Measurements from ENCODE around the gene CD2BP2. TPM values are rescaled to one million over a fixed set of nuclear protein-coding genes. Genes with fewer than 3 reads are reported as not detected.
"Not testable (repeated sequence)": the region's sequence is repeated elsewhere in the genome, so short reads cannot be mapped to it uniquely, and the experiment has no call there.

CD2BP2 gene
- polyA plus RNA-seq, 1 of the 3 experiments (the other 2 are of a cell fraction) = 80.8 TPM

- ChIA-PET CTCF (interaction anchor here (1.1 to 2.1 kb wide), 2 partner anchors 19 to 75 kb away, joined by 4 to 7 read pairs; no protein-coding TSS in a partner anchor), POLR2A (interaction anchor here (0.7 to 2.5 kb wide), 2 partner anchors 20 to 84 kb away, joined by 3 to 18 read pairs; partner anchors contain the start of gene CD2BP2)
- not testable (repeated sequence) for H3K9me3 ChIP-seq; H3K27me3 ChIP-seq (ENCODE audit: insufficient read depth); H3K36me3 ChIP-seq (replicated peaks in 1 of 2; ENCODE audit: control insufficient read depth in 1 of 2, insufficient read depth in 2 of 2, low read length in 1 of 2); H3K9me2 ChIP-seq; H3K4me1 ChIP-seq (ENCODE audit: control insufficient read depth in 1 of 2, insufficient read depth in 2 of 2, low read depth in 1 of 2, low read length in 1 of 2); H3F3A ChIP-seq (replicated peaks; ENCODE audit: insufficient read depth)
- Histone ChIP-seq H4K20me1 (ENCODE audit: insufficient read depth) (peaks cover 31% of the 10 kb centered on the region), H3K27ac (ENCODE audit: low read depth in 2 of 2, low read length in 1 of 2) (peak overlapping the region in 1 of 2 experiments; percentile 76; a peak in 3 of 4 replicates), H3K79me2 (ENCODE audit: insufficient read depth) (peaks cover 44% of the 10 kb centered on the region), H3K4me2 (peak overlapping the region; percentile 74), H2AFZ (ENCODE audit: low read depth) (peak overlapping the region; percentile 59; the same call in 1 of the 2 replicates), H3K4me3 (ENCODE audit: low read depth in 2 of 2, low read length in 1 of 2) (peak overlapping the region; percentile 74 to 79), H3K9ac (peak overlapping the region; percentile 82; the same call in 1 of the 2 replicates)
- DNase-seq = peak; percentile 60
- peak; percentile 58; the same call in 1 of the 2 replicates for TF ChIP-seq MXI1 (IDR thresholded peaks at IDR 0.05; ENCODE audit: low read depth, low read length)
- WGBS (ENCODE audit: low lambda C conversion rate) = 0% methylated on average over 8 of the region's 33 CpGs
Measured at GRCh38 chr16:30334473-30334989, 20.6 kb downstream of the CD2BP2 start.

- H3K4me3 ChIP-seq (ENCODE audit: low read depth in 2 of 2, low read length in 1 of 2); H3K36me3 ChIP-seq (replicated peaks in 1 of 2; ENCODE audit: control insufficient read depth in 1 of 2, insufficient read depth in 2 of 2, low read length in 1 of 2); POLR2A ChIA-PET; H3K27ac ChIP-seq (ENCODE audit: low read depth in 2 of 2, low read length in 1 of 2); CTCF ChIA-PET; H3K9me3 ChIP-seq; H3K4me1 ChIP-seq (ENCODE audit: control insufficient read depth in 1 of 2, insufficient read depth in 2 of 2, low read depth in 1 of 2, low read length in 1 of 2); H3K4me2 ChIP-seq; DNase-seq; H3K27me3 ChIP-seq (ENCODE audit: insufficient read depth); H2AFZ ChIP-seq (ENCODE audit: low read depth); H3F3A ChIP-seq (replicated peaks; ENCODE audit: insufficient read depth); H3K9me2 ChIP-seq; H3K9ac ChIP-seq: not testable (repeated sequence)
- Histone ChIP-seq H3K79me2 (ENCODE audit: insufficient read depth) (peaks cover 81% of the 10 kb centered on the region), H4K20me1 (ENCODE audit: insufficient read depth) (peaks cover 41% of the 10 kb centered on the region)
- WGBS (ENCODE audit: low lambda C conversion rate) = 96% methylated on average over 6 of the region's 6 CpGs
Measured at GRCh38 chr16:30324220-30324619, 30.9 kb downstream of the CD2BP2 start.

GRCh38 chr16:30318647-30319046, 36.5 kb downstream of the CD2BP2 start:
- H3K9me3 ChIP-seq; H3K9ac ChIP-seq; H3K36me3 ChIP-seq (replicated peaks in 1 of 2; ENCODE audit: control insufficient read depth in 1 of 2, insufficient read depth in 2 of 2, low read length in 1 of 2); DNase-seq; H3K9me2 ChIP-seq; H3K4me2 ChIP-seq; H3K4me3 ChIP-seq (ENCODE audit: low read depth in 2 of 2, low read length in 1 of 2); CTCF ChIA-PET; H2AFZ ChIP-seq (ENCODE audit: low read depth); H3K27me3 ChIP-seq (ENCODE audit: insufficient read depth); H3F3A ChIP-seq (replicated peaks; ENCODE audit: insufficient read depth); POLR2A ChIA-PET; H3K27ac ChIP-seq (ENCODE audit: low read depth in 2 of 2, low read length in 1 of 2); H3K4me1 ChIP-seq (ENCODE audit: control insufficient read depth in 1 of 2, insufficient read depth in 2 of 2, low read depth in 1 of 2, low read length in 1 of 2): not testable (repeated sequence)
- Histone ChIP-seq H4K20me1 (ENCODE audit: insufficient read depth) (peaks cover 19% of the 10 kb centered on the region; the same call in 1 of the 2 replicates), H3K79me2 (ENCODE audit: insufficient read depth) (peaks cover 75% of the 10 kb centered on the region)
- WGBS (ENCODE audit: low lambda C conversion rate) = 89% methylated on average over 2 of the region's 2 CpGs

GRCh38 chr16:30310937-30311336, 44.2 kb downstream of the CD2BP2 start:
- H3K9me3 ChIP-seq; H3K27ac ChIP-seq (ENCODE audit: low read depth in 2 of 2, low read length in 1 of 2); H3K36me3 ChIP-seq (replicated peaks in 1 of 2; ENCODE audit: control insufficient read depth in 1 of 2, insufficient read depth in 2 of 2, low read length in 1 of 2); H3K9ac ChIP-seq; DNase-seq; H2AFZ ChIP-seq (ENCODE audit: low read depth); H3F3A ChIP-seq (replicated peaks; ENCODE audit: insufficient read depth); H3K4me3 ChIP-seq (ENCODE audit: low read depth in 2 of 2, low read length in 1 of 2); CTCF ChIA-PET; H3K9me2 ChIP-seq; POLR2A ChIA-PET; H3K27me3 ChIP-seq (ENCODE audit: insufficient read depth); H3K4me2 ChIP-seq; H3K4me1 ChIP-seq (ENCODE audit: control insufficient read depth in 1 of 2, insufficient read depth in 2 of 2, low read depth in 1 of 2, low read length in 1 of 2): not testable (repeated sequence)
- WGBS (ENCODE audit: low lambda C conversion rate) = 100% methylated on average over 1 of the region's 4 CpGs
- peaks cover 33% of the 10 kb centered on the region; the same call in 1 of the 2 replicates for H3K79me2 ChIP-seq (ENCODE audit: insufficient read depth)
- peaks cover 16% of the 10 kb centered on the region; the same call in 1 of the 2 replicates for H4K20me1 ChIP-seq (ENCODE audit: insufficient read depth)

- H3K9ac ChIP-seq; H3K9me2 ChIP-seq; CTCF ChIA-PET; H3K36me3 ChIP-seq (replicated peaks in 1 of 2; ENCODE audit: control insufficient read depth in 1 of 2, insufficient read depth in 2 of 2, low read length in 1 of 2); H3F3A ChIP-seq (replicated peaks; ENCODE audit: insufficient read depth); H2AFZ ChIP-seq (ENCODE audit: low read depth); H3K27me3 ChIP-seq (ENCODE audit: insufficient read depth); H3K4me3 ChIP-seq (ENCODE audit: low read depth in 2 of 2, low read length in 1 of 2); H3K9me3 ChIP-seq; POLR2A ChIA-PET; DNase-seq; H3K4me2 ChIP-seq; H3K27ac ChIP-seq (ENCODE audit: low read depth in 2 of 2, low read length in 1 of 2); H3K4me1 ChIP-seq (ENCODE audit: control insufficient read depth in 1 of 2, insufficient read depth in 2 of 2, low read depth in 1 of 2, low read length in 1 of 2): not testable (repeated sequence)
- Histone ChIP-seq H3K79me2 (ENCODE audit: insufficient read depth) (peaks cover 21% of the 10 kb centered on the region; the same call in 1 of the 2 replicates), H4K20me1 (ENCODE audit: insufficient read depth) (peaks cover 16% of the 10 kb centered on the region; the same call in 1 of the 2 replicates)
- 98% methylated on average over 5 of the region's 5 CpGs for WGBS (ENCODE audit: low lambda C conversion rate)
Measured at GRCh38 chr16:30309255-30309654, 45.9 kb downstream of the CD2BP2 start.

Measured in SK-N-SH (cell line).